ENCODE measurements around the gene TMPRSS5. TPM values are rescaled to one million over a fixed set of nuclear protein-coding genes. Genes with fewer than 3 reads are reported as not detected.
"Not testable (repeated sequence)": the region's sequence is repeated elsewhere in the genome, so short reads cannot be mapped to it uniquely, and the experiment has no call there.

The TMPRSS5 gene
- total RNA-seq, 2 donors from 2014 or later: 2.0 TPM; not detected in 1

GRCh38 chr11:113715882-113716625 lies 9.9 kb upstream of the TMPRSS5 start:
- Histone ChIP-seq H3K27ac (no peak overlapping the region), H3K4me3 (no peak overlapping the region), H3K4me1 (ENCODE audit: control insufficient read depth in 1 of 2, low read depth in 2 of 2) (no peaks in the 10 kb centered on the region), H3K36me3 (no peaks in the 10 kb centered on the region), H3K27me3 (replicated peaks; ENCODE audit: insufficient read depth) (no peaks in the 10 kb centered on the region), H3K9me3 (no peaks in the 10 kb centered on the region)
- no peak for ATAC-seq (ENCODE audit: insufficient number of reproducible peaks, low FRiP score, low read depth)
- no peak for DNase-seq (ENCODE audit: low spot score)
- TF ChIP-seq CTCF (IDR thresholded peaks at IDR 0.05): no peak

GRCh38 chr11:113715273-113715672 lies 9.2 kb upstream of the TMPRSS5 start:
- no peak overlapping the region for H3K4me3 ChIP-seq
- no peak for TF ChIP-seq CTCF (IDR thresholded peaks at IDR 0.05)
- H3K27ac ChIP-seq: no peak overlapping the region
- ATAC-seq (ENCODE audit: insufficient number of reproducible peaks, low FRiP score, low read depth) (no peak), DNase-seq (ENCODE audit: low spot score) (no peak)
- no peaks in the 10 kb centered on the region for H3K4me1 ChIP-seq (ENCODE audit: control insufficient read depth in 1 of 2, low read depth in 2 of 2)
- H3K36me3 ChIP-seq: no peaks in the 10 kb centered on the region
- H3K9me3 ChIP-seq: no peaks in the 10 kb centered on the region
- no peaks in the 10 kb centered on the region for H3K27me3 ChIP-seq (replicated peaks; ENCODE audit: insufficient read depth)

DNA sequence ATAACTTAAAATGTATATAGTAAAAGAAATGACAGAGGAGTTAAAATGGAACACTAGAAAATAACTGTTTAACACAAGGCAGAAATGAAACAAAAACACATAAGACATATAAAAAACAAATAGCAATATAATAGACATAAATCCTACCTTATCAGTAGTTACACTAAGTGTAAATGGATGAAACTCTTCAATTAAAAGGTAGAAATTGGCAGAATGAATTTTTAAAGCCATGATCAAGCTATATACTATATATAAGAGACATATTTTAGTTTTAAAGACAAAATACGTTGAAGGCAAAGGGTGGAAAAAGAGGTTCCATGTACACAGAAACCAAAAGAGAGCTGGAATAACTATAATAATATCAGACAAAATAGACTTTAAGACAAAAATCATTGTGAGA lies 4.9 kb upstream of the TMPRSS5 start:
- TF ChIP-seq CTCF (IDR thresholded peaks at IDR 0.05): no peak
- Histone ChIP-seq H3K27ac (no peak overlapping the region), H3K4me1 (ENCODE audit: control insufficient read depth in 1 of 2, low read depth in 2 of 2) (no peaks in the 10 kb centered on the region), H3K9me3 (peaks cover 11% of the 10 kb centered on the region), H3K4me3 (no peak overlapping the region), H3K36me3 (no peaks in the 10 kb centered on the region), H3K27me3 (replicated peaks; ENCODE audit: insufficient read depth) (no peaks in the 10 kb centered on the region)
- DNase-seq (ENCODE audit: low spot score): no peak
- ATAC-seq (ENCODE audit: insufficient number of reproducible peaks, low FRiP score, low read depth): no peak

- not testable (repeated sequence) for H3K4me3 ChIP-seq
These were observed 2.6 kb downstream of the TMPRSS5 start for GRCh38 chr11:113703551-113703950.

DNA sequence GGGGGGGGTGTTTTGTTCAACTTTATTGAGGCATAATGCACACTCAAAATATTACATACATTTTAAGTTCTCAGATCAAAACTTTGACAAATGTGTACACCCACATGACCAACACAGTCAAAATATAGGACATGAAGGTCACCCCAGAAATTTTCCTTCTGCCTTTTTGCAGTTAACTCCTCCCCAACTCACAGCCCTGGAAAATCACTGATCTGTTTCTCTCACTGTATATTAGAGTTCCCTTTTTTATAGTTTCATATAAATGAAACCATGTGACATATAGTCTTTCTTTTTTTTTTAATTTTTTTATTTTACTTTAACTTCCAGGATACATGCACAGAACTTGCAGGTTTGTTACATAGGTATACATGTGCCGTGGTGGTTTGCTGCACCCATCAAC lies 4.6 kb downstream of the TMPRSS5 start:
- no peak for TF ChIP-seq CTCF (IDR thresholded peaks at IDR 0.05)

More at GRCh38 chr11:113703551-113703950, 2.6 kb downstream of the TMPRSS5 start:
- H3K4me1 ChIP-seq (ENCODE audit: control insufficient read depth in 1 of 2, low read depth in 2 of 2); H3K36me3 ChIP-seq; H3K27ac ChIP-seq; H3K27me3 ChIP-seq (replicated peaks; ENCODE audit: insufficient read depth); DNase-seq (ENCODE audit: low spot score); H3K9me3 ChIP-seq; ATAC-seq (ENCODE audit: insufficient number of reproducible peaks, low FRiP score, low read depth): not testable (repeated sequence)

GRCh38 chr11:113698515-113698914 lies 7.6 kb downstream of the TMPRSS5 start:
- no peaks in the 10 kb centered on the region for H3K36me3 ChIP-seq
- TF ChIP-seq CTCF (IDR thresholded peaks at IDR 0.05): no peak
- H3K4me3 ChIP-seq: no peak overlapping the region
- no peaks in the 10 kb centered on the region for H3K4me1 ChIP-seq (ENCODE audit: control insufficient read depth in 1 of 2, low read depth in 2 of 2)
- ATAC-seq (ENCODE audit: insufficient number of reproducible peaks, low FRiP score, low read depth) (no peak), DNase-seq (ENCODE audit: low spot score) (no peak)
- no peak overlapping the region for H3K27ac ChIP-seq
- H3K27me3 ChIP-seq (replicated peaks; ENCODE audit: insufficient read depth): no peaks in the 10 kb centered on the region
- no peaks in the 10 kb centered on the region for H3K9me3 ChIP-seq

More for the DNA sequence above, 4.6 kb downstream of the TMPRSS5 start:
- no peaks in the 10 kb centered on the region for H3K36me3 ChIP-seq
- H3K27ac ChIP-seq: no peak overlapping the region
- H3K4me3 ChIP-seq: no peak overlapping the region
- no peaks in the 10 kb centered on the region for H3K9me3 ChIP-seq
- no peak for DNase-seq (ENCODE audit: low spot score)
- no peak for ATAC-seq (ENCODE audit: insufficient number of reproducible peaks, low FRiP score, low read depth)
- H3K27me3 ChIP-seq (replicated peaks; ENCODE audit: insufficient read depth): no peaks in the 10 kb centered on the region
- H3K4me1 ChIP-seq (ENCODE audit: control insufficient read depth in 1 of 2, low read depth in 2 of 2): no peaks in the 10 kb centered on the region

Measured in thoracic aorta (tissue), 2 donors.